H9 (cell line): ENCODE results near the gene NSUN3. TPM values are rescaled to one million over a fixed set of nuclear protein-coding genes. Genes with fewer than 3 reads are reported as not detected.

Experiments
- DNase-seq: peaks from one replicate; pipeline ENCODE4 v3.0.0-alpha.2; 2017
- H2AFZ ChIP-seq: one replicate; pipeline ENCODE4 v1.6.1; 2013; ENCODE audit warnings: mild to moderate bottlenecking, low read length, control low read depth, moderate library complexity
- H2AK5ac ChIP-seq: 2 replicates; pipeline ENCODE4 v1.6.1; 2013; ENCODE audit warnings: low read length, control low read depth, mixed read lengths; ENCODE audit not compliant: insufficient read length
- H2BK120ac ChIP-seq: one replicate; pipeline ENCODE4 v1.6.1; 2013; ENCODE audit warnings: low read depth, mild to moderate bottlenecking, low read length, control low read depth, inconsistent platforms; ENCODE audit not compliant: poor library complexity, severe bottlenecking
- H2BK12ac ChIP-seq: 2 replicates; pipeline ENCODE4 v1.6.1; 2013; ENCODE audit warnings: low read length, control low read depth, mixed read lengths, low read depth; ENCODE audit not compliant: insufficient read length
- H2BK15ac ChIP-seq: 2 replicates; pipeline ENCODE4 v1.6.1; 2013; ENCODE audit warnings: low read depth, low read length, control low read depth
- H2BK20ac ChIP-seq: one replicate; pipeline ENCODE4 v1.6.1; 2013; ENCODE audit warnings: low read depth, mild to moderate bottlenecking, low read length, control low read depth, inconsistent platforms; ENCODE audit not compliant: poor library complexity, severe bottlenecking
- H2BK5ac ChIP-seq: 2 replicates; pipeline ENCODE4 v1.6.1; 2013; ENCODE audit warnings: low read length, control low read depth, mixed read lengths; ENCODE audit not compliant: insufficient read length
- H3K14ac ChIP-seq: 2 replicates; pipeline ENCODE4 v1.6.1; 2013; ENCODE audit warnings: low read length, control low read depth; ENCODE audit not compliant: insufficient read depth
- H3K18ac ChIP-seq: 2 replicates; pipeline ENCODE4 v1.6.1; 2013; ENCODE audit warnings: low read depth, mild to moderate bottlenecking, mixed read lengths, low read length, control low read depth; ENCODE audit not compliant: insufficient read length
- H3K23ac ChIP-seq: 2 replicates; pipeline ENCODE4 v1.6.1; 2013; ENCODE audit warnings: low read length, control low read depth, mixed read lengths, low read depth; ENCODE audit not compliant: insufficient read length
- H3K23me2 ChIP-seq: 2 replicates; pipeline ENCODE4 v1.6.1; 2013; ENCODE audit warnings: low read depth, mild to moderate bottlenecking, mixed read lengths, low read length, control low read depth; ENCODE audit not compliant: insufficient read length, poor library complexity, severe bottlenecking
- H3K27ac ChIP-seq: 2 replicates; pipeline ENCODE4 v1.5.1; 2013; ENCODE audit warnings: low read length, control low read depth, mixed read lengths, low read depth; ENCODE audit not compliant: insufficient read length
- H3K27me3 ChIP-seq: 2 replicates; pipeline ENCODE4 v1.6.1; 2013; ENCODE audit warnings: low read length, control low read depth, inconsistent platforms; ENCODE audit not compliant: insufficient read depth
- H3K4ac ChIP-seq: 2 replicates; pipeline ENCODE4 v1.6.1; 2013; ENCODE audit warnings: low read depth, mild to moderate bottlenecking, control low read depth, inconsistent platforms, low read length, moderate library complexity
- H3K4me1 ChIP-seq: 2 replicates; pipeline ENCODE4 v1.6.1; 2013; ENCODE audit warnings: low read length, control low read depth, inconsistent platforms; ENCODE audit not compliant: insufficient read depth
- H3K4me2 ChIP-seq: 2 replicates; pipeline ENCODE4 v1.6.1; 2013; ENCODE audit warnings: low read length, control low read depth, mixed read lengths; ENCODE audit not compliant: insufficient read length, insufficient read depth
- H3K56ac ChIP-seq: 2 replicates; pipeline ENCODE4 v1.6.1; 2013; ENCODE audit warnings: low read depth, mild to moderate bottlenecking, mixed read lengths, low read length, control low read depth; ENCODE audit not compliant: insufficient read length
- H3K79me1 ChIP-seq: 2 replicates; pipeline ENCODE4 v1.6.1; 2013; ENCODE audit warnings: low read depth, mild to moderate bottlenecking, moderate library complexity, low read length, control low read depth, inconsistent platforms; ENCODE audit not compliant: insufficient read depth, poor library complexity, severe bottlenecking
- H3K79me2 ChIP-seq: 2 replicates; pipeline ENCODE4 v1.6.1; 2013; ENCODE audit warnings: low read length, control low read depth, inconsistent platforms; ENCODE audit not compliant: insufficient read depth
- H3K9ac ChIP-seq: 2 replicates; pipeline ENCODE4 v1.6.1; 2013; ENCODE audit warnings: low read length, control low read depth, mixed read lengths; ENCODE audit not compliant: insufficient read length; ENCODE audit errors: extremely low read depth
- H3K9me3 ChIP-seq: one replicate; pipeline ENCODE4 v1.6.1; 2013; ENCODE audit warnings: low read depth, low read length, inconsistent platforms; ENCODE audit not compliant: control insufficient read depth
- H3T11ph ChIP-seq: one replicate; pipeline ENCODE4 v1.6.1; 2013; ENCODE audit warnings: mild to moderate bottlenecking, low read length, control low read depth, inconsistent platforms
- H4K20me1 ChIP-seq: one replicate; pipeline ENCODE4 v1.6.1; 2013; ENCODE audit not compliant: control insufficient read depth, insufficient read length, insufficient read depth
- H4K5ac ChIP-seq: 2 replicates; pipeline ENCODE4 v1.6.1; 2013; ENCODE audit warnings: low read depth, mild to moderate bottlenecking, mixed read lengths, low read length, control low read depth; ENCODE audit not compliant: insufficient read length
- H4K8ac ChIP-seq: replicated peaks from 2 replicates; pipeline ENCODE4 v1.6.1; 2013; ENCODE audit warnings: low read length, control low read depth, mixed read lengths, low read depth; ENCODE audit not compliant: insufficient read length
- H4K91ac ChIP-seq: 2 replicates; pipeline ENCODE4 v1.6.1; 2013; ENCODE audit warnings: low read depth, mild to moderate bottlenecking, moderate library complexity, mixed read lengths, low read length, control low read depth; ENCODE audit not compliant: insufficient read length
- H3K27ac Mint-ChIP-seq, 3 experiments: 2 replicates in 2 of 3; 3 replicates in 1 of 3; pipeline ENCODE4 v1.8.0; 2020 to 2021; ENCODE audit warnings: mixed read lengths in 3 of 3, mild to moderate bottlenecking in 1 of 3, moderate library complexity in 1 of 3
- H3K27me3 Mint-ChIP-seq: 2 replicates; pipeline ENCODE4 v1.8.0; 2021; ENCODE audit warnings: low read depth, mild to moderate bottlenecking, moderate library complexity, mixed read lengths
- H3K36me3 Mint-ChIP-seq, 3 experiments: 2 replicates in 2 of 3; 3 replicates in 1 of 3; pipeline ENCODE4 v1.8.0; 2020 to 2021; ENCODE audit warnings: low read depth in 3 of 3, mixed read lengths in 3 of 3; ENCODE audit not compliant: insufficient read depth in 1 of 3
- H3K4me1 Mint-ChIP-seq, 2 experiments: 2 replicates each; pipeline ENCODE4 v1.8.0; 2020; ENCODE audit warnings: mixed read lengths in 2 of 2
- H3K4me3 Mint-ChIP-seq, 2 experiments: 2 replicates in 1 of 2; 3 replicates in 1 of 2; pipeline ENCODE4 v1.8.0; 2020 to 2021; ENCODE audit warnings: mild to moderate bottlenecking in 2 of 2, mixed read lengths in 2 of 2, moderate library complexity in 1 of 2
- H3K9me3 Mint-ChIP-seq, 2 experiments: 2 replicates in 1 of 2; 3 replicates in 1 of 2; pipeline ENCODE4 v1.8.0; 2020; ENCODE audit warnings: mild to moderate bottlenecking in 2 of 2, mixed read lengths in 2 of 2, moderate library complexity in 1 of 2
- WGBS: extraction: QIAGEN DNeasy Blood & Tissue Kit; methylation state at CpG from one replicate; pipeline ENCODE4 v1.1.7; 2013; ENCODE audit warnings: missing lambda C conversion rate, low lambda C conversion rate, mixed read lengths; ENCODE audit not compliant: insufficient read length; ENCODE audit errors: extremely low coverage; 5-methylcytosine and 5-hydroxymethylcytosine counted together
- total RNA-seq: library from RNA; stranded (reverse); gene quantifications from 2 replicates; pipeline ENCODE4 v1.2.1, GENCODE V29; 2021
- TF ChIP-seq, protein P1 (sequence below): fragments of 200-600 bp; sonication (generic); conservative IDR thresholded peaks from 3 replicates; pipeline ENCODE4 v1.8.0; 2021; ENCODE audit warnings: antibody characterized with exemption, mild to moderate bottlenecking

NSUN3 gene
- total RNA-seq, 1 experiment from 2014 or later = 7.4 TPM

DNA sequence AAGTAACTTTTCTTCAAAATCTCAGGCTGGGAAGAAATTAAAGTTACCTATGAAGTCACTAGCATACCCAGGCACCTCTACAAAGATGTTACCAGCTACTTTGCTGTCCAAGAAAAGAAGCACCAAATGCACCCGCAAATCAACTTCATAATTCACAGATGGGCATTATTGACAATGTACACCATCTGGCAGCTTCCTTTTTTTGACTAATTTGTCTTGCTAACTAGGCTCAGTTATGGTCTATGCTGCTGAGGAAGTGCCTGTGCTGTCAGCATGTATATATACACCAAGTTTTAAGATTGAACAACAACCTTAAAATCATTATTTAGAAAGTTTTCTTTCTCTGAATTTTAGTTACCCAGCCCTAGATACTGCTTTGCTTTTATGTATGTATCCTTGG, 93.8 kb downstream of the NSUN3 start:
- H3K14ac ChIP-seq = no peak overlapping the region
- H3K79me1 ChIP-seq = no peaks in the 10 kb centered on the region
- no peak overlapping the region for H2AK5ac ChIP-seq
- no peak overlapping the region for H2AFZ ChIP-seq
- no peak overlapping the region for H3K9ac ChIP-seq
- no peak overlapping the region for H4K5ac ChIP-seq
- no peak overlapping the region for H2BK12ac ChIP-seq
- no peak overlapping the region for H3K4ac ChIP-seq
- H4K91ac ChIP-seq = no peak overlapping the region
- H2BK5ac ChIP-seq = no peak overlapping the region
- no peak overlapping the region for H3K23ac ChIP-seq
- Mint-ChIP-seq H3K27me3 (no peaks in the 10 kb centered on the region), H3K9me3 (peaks cover 0 to 2% of the 10 kb centered on the region in 2 experiments; a peak in 1 of 5 replicates), H3K4me1 (no peaks in the 10 kb centered on the region), H3K36me3 (no peaks in the 10 kb centered on the region), H3K4me3 (no peak overlapping the region), H3K27ac (no peak overlapping the region)
- H3K79me2 ChIP-seq = no peaks in the 10 kb centered on the region
- H3K4me2 ChIP-seq = no peak overlapping the region
- H4K20me1 ChIP-seq = no peaks in the 10 kb centered on the region
- no peaks in the 10 kb centered on the region for H3K4me1 ChIP-seq
- no peaks in the 10 kb centered on the region for H3K23me2 ChIP-seq
- no peak overlapping the region for H2BK120ac ChIP-seq
- no peaks in the 10 kb centered on the region for H3K9me3 ChIP-seq
- H2BK15ac ChIP-seq = no peak overlapping the region
- H3K18ac ChIP-seq = no peak overlapping the region
- no peak overlapping the region for H3K56ac ChIP-seq
- H3K27me3 ChIP-seq = no peaks in the 10 kb centered on the region
- WGBS = no CpG with 5 or more reads among the region's 1 CpG
- no peak overlapping the region for H4K8ac ChIP-seq
- no peak overlapping the region for H3T11ph ChIP-seq
- H2BK20ac ChIP-seq = no peak overlapping the region
- no peak overlapping the region for H3K27ac ChIP-seq
- TF ChIP-seq, protein P1, sequence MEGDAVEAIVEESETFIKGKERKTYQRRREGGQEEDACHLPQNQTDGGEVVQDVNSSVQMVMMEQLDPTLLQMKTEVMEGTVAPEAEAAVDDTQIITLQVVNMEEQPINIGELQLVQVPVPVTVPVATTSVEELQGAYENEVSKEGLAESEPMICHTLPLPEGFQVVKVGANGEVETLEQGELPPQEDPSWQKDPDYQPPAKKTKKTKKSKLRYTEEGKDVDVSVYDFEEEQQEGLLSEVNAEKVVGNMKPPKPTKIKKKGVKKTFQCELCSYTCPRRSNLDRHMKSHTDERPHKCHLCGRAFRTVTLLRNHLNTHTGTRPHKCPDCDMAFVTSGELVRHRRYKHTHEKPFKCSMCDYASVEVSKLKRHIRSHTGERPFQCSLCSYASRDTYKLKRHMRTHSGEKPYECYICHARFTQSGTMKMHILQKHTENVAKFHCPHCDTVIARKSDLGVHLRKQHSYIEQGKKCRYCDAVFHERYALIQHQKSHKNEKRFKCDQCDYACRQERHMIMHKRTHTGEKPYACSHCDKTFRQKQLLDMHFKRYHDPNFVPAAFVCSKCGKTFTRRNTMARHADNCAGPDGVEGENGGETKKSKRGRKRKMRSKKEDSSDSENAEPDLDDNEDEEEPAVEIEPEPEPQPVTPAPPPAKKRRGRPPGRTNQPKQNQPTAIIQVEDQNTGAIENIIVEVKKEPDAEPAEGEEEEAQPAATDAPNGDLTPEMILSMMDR = no peak
- DNase-seq = no peak
